Left lung (tissue), 10 donors: Measurements from ENCODE around the gene ADAMTS4. TPM values are rescaled to one million over a fixed set of nuclear protein-coding genes. Genes with fewer than 3 reads are reported as not detected.
A peak's percentile ranks its signal among the peaks of the same experiment; 100 is the strongest.

ENCODE experiments used
- ATAC-seq: fragments of 200-7000 bp; cut with Tn5 transposase; one replicate; pipeline ENCODE4 v1.9.1; 2020; ENCODE audit warnings: moderate library complexity
- DNase-seq, 4 donors: peaks; one replicate each; pipeline ENCODE4 v3.0.0-alpha.2; 2013 to 2020
- H3K27ac ChIP-seq, 2 donors: fragments of 200-600 bp; sonication (generic) in 1 of 2; one replicate each; pipeline versions ENCODE4 v1.5.0 to v1.8.0; 2020 to 2021
- H3K27me3 ChIP-seq, 2 donors: fragments of 200-600 bp; sonication (generic) in 1 of 2; one replicate each; pipeline versions ENCODE4 v1.5.0 to v1.8.0; 2020 to 2021
- H3K36me3 ChIP-seq, 2 donors: fragments of 200-600 bp; sonication (generic) in 1 of 2; one replicate each; pipeline versions ENCODE4 v1.5.0 to v1.8.0; 2020 to 2021
- H3K4me1 ChIP-seq, 2 donors: fragments of 200-600 bp; one replicate each; pipeline ENCODE4 v1.8.0; 2021
- H3K4me3 ChIP-seq, 2 donors: fragments of 200-600 bp; sonication (generic) in 1 of 2; one replicate each; pipeline versions ENCODE4 v1.5.0 to v1.8.0; 2020 to 2021; ENCODE audit warnings: mild to moderate bottlenecking in 1 of 2
- H3K9me3 ChIP-seq, 2 donors: fragments of 200-600 bp; sonication (generic) in 1 of 2; one replicate each; pipeline versions ENCODE4 v1.5.0 to v1.8.0; 2020 to 2021
- intact Hi-C, 2 donors: fragments of 100-400 bp; cut with DNase I; formaldehyde crosslinking; loops; one replicate each; pipeline versions ENCODE4 v1.11.2 to v1.14.2; 2022
- polyA plus RNA-seq, 6 donors: library from polyadenylated mRNA; unstranded; fragments of 120-200 nt; gene quantifications; one replicate each; pipeline ENCODE4 v1.2.1, GENCODE V29; 2013; ENCODE audit not compliant: insufficient read length in 6 of 6
- total RNA-seq, 2 donors: library from RNA; stranded (reverse); fragmentation: NEBNext Ultra II Directional; extraction: Animal tissue kit (Norgen Biotek cat#: 25700); gene quantifications; one replicate each; pipeline ENCODE4 v1.2.1, GENCODE V29; 2021
- TF ChIP-seq, protein P1 (sequence below), 2 donors: fragments of 200-600 bp; sonication (generic) in 1 of 2; IDR thresholded peaks; one replicate each; pipeline versions ENCODE4 v1.5.0 to v1.8.0; 2021; ENCODE audit warnings: antibody characterized with exemption in 2 of 2
- donor health status: DM: no; HTN: yes; CAD: no.
- donor health status: DM: no; HTN: no; CAD: no.

The ADAMTS4 gene
- total and polyA plus RNA-seq, 8 donors: 1.4 to 15.4 (median 3.1) TPM

DNA sequence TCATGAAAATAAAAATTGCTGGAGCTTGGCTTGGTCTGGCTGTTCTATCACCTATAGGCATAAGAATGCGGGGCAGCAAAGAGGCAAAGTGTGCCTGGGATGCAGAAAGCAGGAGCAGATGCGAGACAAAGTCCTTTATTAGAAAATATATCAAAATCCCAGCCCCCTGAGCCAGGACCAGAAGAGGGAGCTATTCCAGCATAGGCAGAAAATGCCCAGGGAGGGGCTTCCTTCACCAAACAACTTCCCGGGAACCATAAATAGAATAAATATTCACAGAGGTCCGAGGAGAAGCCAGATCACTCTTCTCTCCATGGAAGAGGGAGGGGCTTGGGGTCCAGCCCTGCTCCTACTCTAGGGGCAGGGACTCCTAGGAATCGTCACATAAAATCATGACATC is 27.7 kb downstream of the ADAMTS4 start:
- Histone ChIP-seq H3K4me1 (peaks cover 12 to 33% of the 10 kb centered on the region in 2 donors), H3K9me3 (no peaks in the 10 kb centered on the region), H3K36me3 (peaks cover 0 to 72% of the 10 kb centered on the region in 2 donors), H3K27me3 (no peaks in the 10 kb centered on the region), H3K27ac (no peak overlapping the region), H3K4me3 (no peak overlapping the region)
- TF ChIP-seq, protein P1, sequence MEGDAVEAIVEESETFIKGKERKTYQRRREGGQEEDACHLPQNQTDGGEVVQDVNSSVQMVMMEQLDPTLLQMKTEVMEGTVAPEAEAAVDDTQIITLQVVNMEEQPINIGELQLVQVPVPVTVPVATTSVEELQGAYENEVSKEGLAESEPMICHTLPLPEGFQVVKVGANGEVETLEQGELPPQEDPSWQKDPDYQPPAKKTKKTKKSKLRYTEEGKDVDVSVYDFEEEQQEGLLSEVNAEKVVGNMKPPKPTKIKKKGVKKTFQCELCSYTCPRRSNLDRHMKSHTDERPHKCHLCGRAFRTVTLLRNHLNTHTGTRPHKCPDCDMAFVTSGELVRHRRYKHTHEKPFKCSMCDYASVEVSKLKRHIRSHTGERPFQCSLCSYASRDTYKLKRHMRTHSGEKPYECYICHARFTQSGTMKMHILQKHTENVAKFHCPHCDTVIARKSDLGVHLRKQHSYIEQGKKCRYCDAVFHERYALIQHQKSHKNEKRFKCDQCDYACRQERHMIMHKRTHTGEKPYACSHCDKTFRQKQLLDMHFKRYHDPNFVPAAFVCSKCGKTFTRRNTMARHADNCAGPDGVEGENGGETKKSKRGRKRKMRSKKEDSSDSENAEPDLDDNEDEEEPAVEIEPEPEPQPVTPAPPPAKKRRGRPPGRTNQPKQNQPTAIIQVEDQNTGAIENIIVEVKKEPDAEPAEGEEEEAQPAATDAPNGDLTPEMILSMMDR (IDR thresholded peaks at IDR 0.05): no peak
- DNase-seq (no peak), ATAC-seq (no peak)
- intact Hi-C loops: no loop called here

DNA sequence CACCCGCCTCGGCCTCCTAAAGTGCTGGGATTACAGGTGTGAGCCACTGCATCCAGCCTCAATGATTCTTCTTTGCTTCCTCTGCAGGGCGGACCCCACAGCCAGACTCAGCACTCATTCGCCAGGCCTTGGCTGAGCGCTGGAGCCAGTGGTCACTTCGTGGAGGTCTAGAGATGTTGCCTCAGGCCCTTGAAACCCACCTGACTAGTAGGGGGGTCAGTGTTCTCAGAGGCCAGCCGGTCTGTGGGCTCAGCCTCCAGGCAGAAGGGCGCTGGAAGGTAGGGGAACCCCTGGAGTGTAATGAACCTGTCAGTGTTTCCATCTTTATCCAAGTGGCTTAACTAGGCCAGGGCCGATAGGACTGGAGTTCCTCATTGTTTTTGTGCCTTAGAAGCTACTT is 29.9 kb downstream of the ADAMTS4 start:
- ATAC-seq (no peak), DNase-seq (peak in 1 of 4 donors; percentile 26)
- Histone ChIP-seq H3K27ac (no peak overlapping the region), H3K4me3 (no peak overlapping the region), H3K27me3 (no peaks in the 10 kb centered on the region), H3K36me3 (peaks cover 0 to 64% of the 10 kb centered on the region in 2 donors), H3K4me1 (peaks cover 8 to 28% of the 10 kb centered on the region in 2 donors), H3K9me3 (no peaks in the 10 kb centered on the region)
- TF ChIP-seq, protein P1 (IDR thresholded peaks at IDR 0.05): no peak
- intact Hi-C loops: no loop called here

DNA sequence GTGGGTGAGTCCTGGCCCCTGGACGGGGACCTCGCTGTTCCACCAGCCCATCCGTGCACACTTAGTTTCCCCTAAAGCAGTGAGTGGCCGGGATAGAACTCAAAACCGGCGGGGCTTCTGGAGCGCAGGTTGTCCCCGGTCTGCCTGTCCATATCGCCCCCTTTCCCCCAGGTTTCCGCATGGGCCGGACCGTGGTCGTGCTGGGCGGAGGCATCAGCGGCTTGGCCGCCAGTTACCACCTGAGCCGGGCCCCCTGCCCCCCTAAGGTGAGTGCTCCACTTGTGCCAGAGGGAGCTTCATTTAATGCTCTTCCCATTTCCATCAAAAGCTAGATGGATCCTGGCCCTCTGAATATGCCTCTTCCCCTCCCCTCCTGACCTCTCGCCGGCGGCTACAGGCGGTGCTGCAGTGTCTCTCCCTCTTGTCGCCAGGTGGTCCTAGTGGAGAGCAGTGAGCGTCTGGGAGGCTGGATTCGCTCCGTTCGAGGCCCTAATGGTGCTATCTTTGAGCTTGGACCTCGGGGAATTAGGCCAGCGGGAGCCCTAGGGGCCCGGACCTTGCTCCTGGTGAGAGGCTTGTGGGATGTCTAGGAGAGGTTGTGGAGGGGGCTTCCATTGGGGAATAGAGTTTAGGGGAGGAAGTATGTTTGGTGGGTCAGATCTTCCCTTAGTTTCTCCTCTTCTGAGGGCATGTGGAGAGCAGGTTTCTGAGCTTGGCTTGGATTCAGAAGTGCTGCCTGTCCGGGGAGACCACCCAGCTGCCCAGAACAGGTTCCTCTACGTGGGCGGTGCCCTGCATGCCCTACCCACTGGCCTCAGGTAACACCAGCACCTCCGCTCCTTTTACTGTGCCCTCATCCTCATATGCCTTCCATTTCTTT is 31.9 kb downstream of the ADAMTS4 start:
- intact Hi-C loops: no loop called here
- peak overlapping the region; percentile 88 to 96 for H3K27ac ChIP-seq
- DNase-seq (peak in 2 of 4 donors; percentile 35 to 78), ATAC-seq (peak; percentile 6)
- H3K4me3 ChIP-seq: peak overlapping the region; percentile 62 to 73
- H3K27me3 ChIP-seq: no peaks in the 10 kb centered on the region
- no peaks in the 10 kb centered on the region for H3K9me3 ChIP-seq
- H3K4me1 ChIP-seq: peaks cover 4 to 28% of the 10 kb centered on the region in 2 donors
- TF ChIP-seq, protein P1 (IDR thresholded peaks at IDR 0.05): no peak
- H3K36me3 ChIP-seq: peaks cover 0 to 64% of the 10 kb centered on the region in 2 donors

DNA sequence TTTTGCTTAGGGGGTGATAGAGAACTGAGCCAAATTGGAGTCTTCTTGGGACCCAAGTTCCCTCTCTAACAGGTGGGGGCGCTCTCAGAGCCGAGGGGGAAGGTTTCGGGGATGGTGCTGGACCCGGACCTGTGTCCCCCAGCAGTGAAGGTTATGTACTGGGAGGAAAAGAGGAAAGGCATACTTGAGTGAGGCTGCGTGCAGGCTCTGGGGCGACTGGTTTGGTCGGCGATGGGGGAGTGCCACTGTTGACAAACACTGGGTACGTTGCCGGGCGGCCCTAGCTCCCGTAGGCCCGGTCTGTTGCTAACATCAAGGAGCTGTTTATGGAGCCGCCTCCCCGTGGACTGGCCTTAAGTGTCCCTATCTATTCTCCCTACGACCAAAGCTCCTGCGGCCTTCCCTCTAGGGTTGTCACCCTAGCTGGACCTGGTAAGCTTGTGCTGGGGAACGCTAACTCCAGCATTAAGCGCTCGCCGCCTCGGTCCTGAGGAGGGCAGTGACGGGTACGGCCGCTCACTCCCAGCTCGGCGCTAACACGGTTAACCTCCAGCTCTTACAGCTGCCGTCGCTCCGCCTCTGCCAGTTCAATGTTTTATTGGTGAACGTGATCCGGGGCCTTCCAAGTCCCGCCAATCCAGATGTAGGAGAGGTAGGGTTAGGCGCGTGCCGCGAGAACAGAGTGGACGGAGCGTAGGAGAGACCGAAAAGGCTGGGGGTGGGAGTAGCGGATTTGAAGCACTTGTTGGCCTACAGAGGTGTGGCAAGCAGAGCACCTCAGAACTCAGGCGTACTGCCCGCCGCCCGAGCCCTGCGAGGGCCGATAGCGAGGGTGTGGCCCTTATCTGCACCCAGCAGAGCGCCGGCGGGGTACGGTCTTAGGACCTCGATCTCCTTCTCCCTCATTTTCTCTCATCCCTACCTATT is 32.8 kb downstream of the ADAMTS4 start, which contains the start of gene PPOX:
Gene PPOX, plus strand, starts transcription at position 685 of the 927 bp plus-strand sequence. CDS start 422 bp downstream, outside the sequence.
- Histone ChIP-seq H3K27ac (peak within 1 kb of the TSS; percentile 88 to 96), H3K9me3 (no peaks in the 10 kb centered on the region), H3K4me3 (peak within 1 kb of the TSS; percentile 62 to 73), H3K27me3 (no peaks in the 10 kb centered on the region), H3K36me3 (peaks cover 0 to 58% of the 10 kb centered on the region in 2 donors), H3K4me1 (peaks cover 4 to 32% of the 10 kb centered on the region in 2 donors)
- intact Hi-C loops: no loop called here
- TF ChIP-seq, protein P1 (IDR thresholded peaks at IDR 0.05): peak in 1 of 2 donors; percentile 35
- DNase-seq (peak; percentile 96 to 98 (median 96)), ATAC-seq (peak; percentile 95)
